A549 treated with RU486 at 1 μM for 4 hours (cell line): ENCODE data around the gene HEXB. TPM values are rescaled to one million over a fixed set of nuclear protein-coding genes. Genes with fewer than 3 reads are reported as not detected.

Experiments
- total RNA-seq: library from RNA; stranded (reverse); fragments of 200-300 nt; extraction: Qiagen RNA extraction; gene quantifications from 5 replicates; pipeline ENCODE4 v1.2.3, GENCODE V29; 2022; ENCODE audit warnings: low read depth

HEXB gene
- total RNA-seq: 114 to 130 TPM (median 117 TPM) in 5 replicates

DNA sequence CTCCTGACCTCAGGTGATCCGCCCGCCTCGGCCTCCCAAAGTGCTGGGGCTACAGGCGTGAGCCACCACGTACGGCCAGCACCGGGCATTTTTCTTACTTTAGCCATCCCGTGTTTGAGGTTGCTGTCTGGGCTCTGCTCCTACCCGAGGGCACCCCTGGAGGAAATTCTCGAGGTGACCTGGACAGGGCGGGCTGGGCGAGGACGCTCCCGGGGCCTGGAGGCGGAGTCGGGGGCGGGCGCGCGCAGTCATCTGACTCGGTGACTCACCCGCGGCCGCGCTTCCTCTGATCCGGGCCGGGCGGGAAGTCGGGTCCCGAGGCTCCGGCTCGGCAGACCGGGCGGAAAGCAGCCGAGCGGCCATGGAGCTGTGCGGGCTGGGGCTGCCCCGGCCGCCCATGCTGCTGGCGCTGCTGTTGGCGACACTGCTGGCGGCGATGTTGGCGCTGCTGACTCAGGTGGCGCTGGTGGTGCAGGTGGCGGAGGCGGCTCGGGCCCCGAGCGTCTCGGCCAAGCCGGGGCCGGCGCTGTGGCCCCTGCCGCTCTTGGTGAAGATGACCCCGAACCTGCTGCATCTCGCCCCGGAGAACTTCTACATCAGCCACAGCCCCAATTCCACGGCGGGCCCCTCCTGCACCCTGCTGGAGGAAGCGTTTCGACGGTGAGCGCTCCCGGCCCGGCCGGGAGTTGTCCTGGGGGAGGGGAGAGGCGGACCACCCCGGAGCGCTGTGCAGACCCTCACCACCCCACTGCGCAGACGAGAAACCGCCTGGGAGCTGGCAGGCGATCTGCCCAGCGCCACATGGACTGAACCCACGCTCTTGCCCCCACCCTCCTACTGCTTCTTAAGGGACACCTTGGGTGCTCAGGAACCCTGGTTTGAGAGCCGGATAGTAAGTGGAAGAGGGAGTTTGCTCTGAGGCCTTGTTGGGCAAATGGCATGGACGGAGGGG lies at the start of gene HEXB:
HEXB (plus strand) TSS at position 334 of the 952 bp plus-strand sequence; CDS start at position 362, 28 bp downstream.

DNA sequence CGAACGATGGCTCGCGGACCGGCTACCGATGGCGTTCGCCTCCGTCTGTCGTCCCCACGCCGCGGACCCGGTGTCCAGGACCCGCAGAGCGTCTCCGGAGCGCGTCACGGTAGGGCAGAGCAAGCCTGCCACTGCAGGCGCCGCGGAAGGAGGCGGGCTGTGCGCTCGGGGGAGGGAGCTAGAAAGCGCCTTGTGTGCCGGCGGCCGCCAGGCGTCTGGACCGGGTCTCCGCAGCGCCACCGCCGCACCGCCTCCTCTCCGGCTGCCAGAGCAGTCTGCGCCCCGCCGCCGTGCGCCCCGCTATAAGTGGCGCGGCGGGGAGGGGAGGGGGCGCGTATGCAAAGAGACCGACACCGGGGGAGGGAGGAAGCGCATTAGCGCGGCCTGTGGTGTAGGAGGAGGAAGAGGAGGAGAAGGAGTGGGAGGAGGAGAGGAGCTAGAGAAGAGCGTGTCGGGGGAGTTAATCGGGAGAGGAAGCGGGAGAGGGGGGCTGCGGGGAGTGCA lies 44.5 kb upstream of the HEXB start, which contains the start of gene ENC1:
ENC1 (minus strand) TSS at position 279 of the 504 bp plus-strand sequence. CDS start 4,243 bp downstream, outside the sequence.

DNA sequence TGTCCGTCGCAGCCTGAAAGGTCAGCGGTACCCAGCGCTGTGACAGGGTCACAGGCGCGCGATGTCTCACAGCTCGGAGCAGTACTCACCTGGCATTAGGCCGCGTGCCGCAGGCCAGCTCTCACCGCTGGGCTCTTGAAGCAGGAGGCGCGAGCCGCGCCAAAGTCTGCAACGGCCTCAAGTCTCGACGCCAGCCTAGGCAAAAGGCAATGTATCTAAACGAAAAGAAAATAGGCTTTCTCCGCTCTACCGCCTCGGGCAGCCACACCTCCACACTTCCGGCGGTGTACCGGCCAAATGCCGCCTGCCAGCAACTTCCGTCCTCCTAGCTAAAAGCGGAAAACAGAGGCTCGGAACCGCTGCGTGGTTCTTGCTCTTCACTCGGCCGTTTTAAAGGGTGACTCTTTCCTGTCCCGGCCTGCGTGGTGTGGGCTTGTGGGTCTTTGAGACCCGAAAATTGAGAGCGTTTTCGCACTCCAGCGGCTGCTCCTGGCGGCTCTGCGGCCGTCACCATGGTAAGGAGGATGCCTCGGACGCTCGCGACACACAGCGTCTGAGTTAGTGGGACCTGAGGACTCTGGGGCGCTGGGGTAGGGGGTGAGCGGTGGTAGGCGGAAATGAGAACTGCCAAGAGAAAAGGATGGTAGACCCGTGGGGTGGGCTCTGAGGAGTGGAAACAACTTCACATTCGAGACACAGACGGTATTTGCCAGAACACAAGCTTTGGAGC lies 82.0 kb downstream of the HEXB start, which contains the start of the genes GFM2 and NSA2:
GFM2 (minus strand) TSS at position 269 of the 730 bp plus-strand sequence. CDS start 3,375 bp downstream, outside the sequence.
NSA2 (plus strand) TSS at position 401 of the 730 bp plus-strand sequence; CDS start at position 513, 112 bp downstream.

Other genes with a start within 250 kb of the HEXB start
- gene ENC1, start 44.5 kb upstream of the HEXB start, total RNA-seq: 10.8 to 12.1 TPM (median 11.2 TPM) in 5 replicates
- gene GFM2, start 81.9 kb downstream of the HEXB start, total RNA-seq: 17.9 to 29.8 TPM (median 25.6 TPM) in 5 replicates
- 128 to 160 TPM (median 135 TPM) in 5 replicates for gene NSA2, start 82.0 kb downstream of the HEXB start, total RNA-seq
- 2.7 to 7.1 TPM (median 6.6 TPM) in 5 replicates for gene FAM169A, start 181.2 kb downstream of the HEXB start, total RNA-seq